Measurements from ENCODE around the gene ODAPH.
A peak's percentile ranks its signal among the peaks of the same experiment; 100 is the strongest.
"Not testable (repeated sequence)": the region's sequence is repeated elsewhere in the genome, so short reads cannot be mapped to it uniquely, and the experiment has no call there.

The ODAPH gene

GRCh38 chr4:75531536-75532143 lies 24.2 kb upstream of the ODAPH start:
- Mint-ChIP-seq H3K36me3 (ENCODE audit: low read depth) (peaks cover 71% of the 10 kb centered on the region), H3K9me3 (peaks cover 29% of the 10 kb centered on the region)
- H3K27ac Mint-ChIP-seq, ATAC-seq, H3K4me1 Mint-ChIP-seq, DNase-seq, H3K27me3 Mint-ChIP-seq, H3K4me3 Mint-ChIP-seq: not testable (repeated sequence)

- not testable (repeated sequence) for ATAC-seq, H3K27ac Mint-ChIP-seq, H3K4me3 Mint-ChIP-seq, DNase-seq, H3K27me3 Mint-ChIP-seq, H3K4me1 Mint-ChIP-seq
- Mint-ChIP-seq H3K9me3 (peaks cover 29% of the 10 kb centered on the region), H3K36me3 (ENCODE audit: low read depth) (peaks cover 55% of the 10 kb centered on the region)
Measured at GRCh38 chr4:75533339-75533887, 22.5 kb upstream of the ODAPH start.

GRCh38 chr4:75533926-75534325 lies 21.9 kb upstream of the ODAPH start:
- not testable (repeated sequence) for ATAC-seq, H3K4me1 Mint-ChIP-seq, DNase-seq, H3K27ac Mint-ChIP-seq, H3K4me3 Mint-ChIP-seq, H3K27me3 Mint-ChIP-seq
- peaks cover 54% of the 10 kb centered on the region for H3K36me3 Mint-ChIP-seq (ENCODE audit: low read depth)
- peaks cover 29% of the 10 kb centered on the region for H3K9me3 Mint-ChIP-seq

- H3K9me3 Mint-ChIP-seq, H3K27ac Mint-ChIP-seq, H3K4me1 Mint-ChIP-seq, H3K4me3 Mint-ChIP-seq, DNase-seq, H3K27me3 Mint-ChIP-seq, ATAC-seq: not testable (repeated sequence)
- peaks cover 26% of the 10 kb centered on the region for H3K36me3 Mint-ChIP-seq (ENCODE audit: low read depth)
Measured at GRCh38 chr4:75537308-75537707, 18.6 kb upstream of the ODAPH start.

GRCh38 chr4:75542824-75543223 lies 13.0 kb upstream of the ODAPH start:
- Mint-ChIP-seq H3K36me3 (ENCODE audit: low read depth) (peaks cover 4% of the 10 kb centered on the region), H3K4me3 (no peak overlapping the region), H3K9me3 (no peaks in the 10 kb centered on the region), H3K4me1 (no peaks in the 10 kb centered on the region), H3K27me3 (no peaks in the 10 kb centered on the region), H3K27ac (no peak overlapping the region)
- DNase-seq (no peak), ATAC-seq (peak; percentile 65)

GRCh38 chr4:75544220-75544619 lies 11.6 kb upstream of the ODAPH start:
- H3K27me3 Mint-ChIP-seq; ATAC-seq; DNase-seq; H3K4me3 Mint-ChIP-seq; H3K4me1 Mint-ChIP-seq; H3K36me3 Mint-ChIP-seq (ENCODE audit: low read depth); H3K9me3 Mint-ChIP-seq; H3K27ac Mint-ChIP-seq: not testable (repeated sequence)

- H3K27me3 Mint-ChIP-seq = no peaks in the 10 kb centered on the region
- H3K9me3 Mint-ChIP-seq = no peaks in the 10 kb centered on the region
- no peak for ATAC-seq
- no peak overlapping the region for H3K4me3 Mint-ChIP-seq
- H3K27ac Mint-ChIP-seq = no peak overlapping the region
- peaks cover 4% of the 10 kb centered on the region for H3K36me3 Mint-ChIP-seq (ENCODE audit: low read depth)
- H3K4me1 Mint-ChIP-seq = peaks cover 2% of the 10 kb centered on the region
- no peak for DNase-seq
Measured at GRCh38 chr4:75544870-75545269, 11.0 kb upstream of the ODAPH start.

GRCh38 chr4:75545526-75545925 lies 10.3 kb upstream of the ODAPH start:
- ATAC-seq = no peak
- Mint-ChIP-seq H3K4me1 (peaks cover 2% of the 10 kb centered on the region), H3K36me3 (ENCODE audit: low read depth) (peaks cover 4% of the 10 kb centered on the region), H3K27me3 (no peaks in the 10 kb centered on the region), H3K4me3 (no peak overlapping the region), H3K27ac (no peak overlapping the region), H3K9me3 (no peaks in the 10 kb centered on the region)
- no peak for DNase-seq

GRCh38 chr4:75547647-75548387 lies 8.0 kb upstream of the ODAPH start:
- H3K4me3 Mint-ChIP-seq = no peak overlapping the region
- ATAC-seq (no peak), DNase-seq (no peak)
- no peaks in the 10 kb centered on the region for H3K9me3 Mint-ChIP-seq
- peaks cover 2% of the 10 kb centered on the region for H3K4me1 Mint-ChIP-seq
- no peaks in the 10 kb centered on the region for H3K27me3 Mint-ChIP-seq
- no peak overlapping the region for H3K27ac Mint-ChIP-seq
- H3K36me3 Mint-ChIP-seq (ENCODE audit: low read depth) = peaks cover 4% of the 10 kb centered on the region

GRCh38 chr4:75549019-75549418 lies 6.8 kb upstream of the ODAPH start:
- H3K4me3 Mint-ChIP-seq = no peak overlapping the region
- H3K36me3 Mint-ChIP-seq (ENCODE audit: low read depth) = peaks cover 4% of the 10 kb centered on the region
- H3K27me3 Mint-ChIP-seq = no peaks in the 10 kb centered on the region
- H3K27ac Mint-ChIP-seq = no peak overlapping the region
- H3K9me3 Mint-ChIP-seq = no peaks in the 10 kb centered on the region
- H3K4me1 Mint-ChIP-seq = peaks cover 2% of the 10 kb centered on the region
- DNase-seq = no peak
- no peak for ATAC-seq

- no peaks in the 10 kb centered on the region for H3K9me3 Mint-ChIP-seq
Measured at GRCh38 chr4:75552452-75552851, 3.4 kb upstream of the ODAPH start.

GRCh38 chr4:75557696-75558095 lies 1.8 kb downstream of the ODAPH start:
- Mint-ChIP-seq H3K9me3 (no peaks in the 10 kb centered on the region), H3K27ac (no peak overlapping the region), H3K4me1 (peaks cover 13% of the 10 kb centered on the region), H3K4me3 (no peak overlapping the region), H3K27me3 (peaks cover 11% of the 10 kb centered on the region), H3K36me3 (ENCODE audit: low read depth) (no peaks in the 10 kb centered on the region)
- DNase-seq = no peak
- ATAC-seq = no peak

More at GRCh38 chr4:75552452-75552851, 3.4 kb upstream of the ODAPH start:
- Mint-ChIP-seq H3K27ac (no peak overlapping the region), H3K4me3 (no peak overlapping the region), H3K36me3 (ENCODE audit: low read depth) (no peaks in the 10 kb centered on the region), H3K4me1 (peaks cover 15% of the 10 kb centered on the region), H3K27me3 (peaks cover 5% of the 10 kb centered on the region)
- no peak for ATAC-seq
- DNase-seq = no peak

GRCh38 chr4:75561789-75562188 lies 5.9 kb downstream of the ODAPH start:
- Mint-ChIP-seq H3K4me3 (no peak overlapping the region), H3K27me3 (peaks cover 11% of the 10 kb centered on the region), H3K9me3 (no peaks in the 10 kb centered on the region), H3K27ac (no peak overlapping the region), H3K4me1 (no peaks in the 10 kb centered on the region), H3K36me3 (ENCODE audit: low read depth) (no peaks in the 10 kb centered on the region)
- DNase-seq = no peak
- ATAC-seq = no peak

- DNase-seq = no peak
- no peaks in the 10 kb centered on the region for H3K9me3 Mint-ChIP-seq
- H3K27ac Mint-ChIP-seq = no peak overlapping the region
- no peaks in the 10 kb centered on the region for H3K36me3 Mint-ChIP-seq (ENCODE audit: low read depth)
- H3K27me3 Mint-ChIP-seq = peaks cover 3% of the 10 kb centered on the region
- ATAC-seq = no peak
- no peaks in the 10 kb centered on the region for H3K4me1 Mint-ChIP-seq
- no peak overlapping the region for H3K4me3 Mint-ChIP-seq
Measured at GRCh38 chr4:75564023-75564422, 8.2 kb downstream of the ODAPH start.

GRCh38 chr4:75565481-75565880 lies 9.6 kb downstream of the ODAPH start:
- DNase-seq (no peak), ATAC-seq (no peak)
- Mint-ChIP-seq H3K4me1 (no peaks in the 10 kb centered on the region), H3K27ac (no peak overlapping the region), H3K4me3 (no peak overlapping the region), H3K27me3 (peaks cover 3% of the 10 kb centered on the region), H3K9me3 (no peaks in the 10 kb centered on the region), H3K36me3 (ENCODE audit: low read depth) (no peaks in the 10 kb centered on the region)

Measured in activated naive CD8-positive, alpha-beta T cell treated with anti-CD3 and anti-CD28 coated beads, Interleukin-2, amount 50 U/mL, for 24 hours (primary cell).